NCI-H524 (cell line): ENCODE results near the gene KIRREL3.
A peak's percentile ranks its signal among the peaks of the same experiment; 100 is the strongest.
"Not testable (repeated sequence)": the region's sequence is repeated elsewhere in the genome, so short reads cannot be mapped to it uniquely, and the experiment has no call there.

Experiments used
- DNase-seq, 2 experiments: peaks; one replicate each; lab custom pipeline; 2025; lab: John Stamatoyannopoulos, UW

KIRREL3 gene

GRCh38 chr11:126952533-126952932 is 48.0 kb downstream of the KIRREL3 start:
- not testable (repeated sequence) for DNase-seq

DNA sequence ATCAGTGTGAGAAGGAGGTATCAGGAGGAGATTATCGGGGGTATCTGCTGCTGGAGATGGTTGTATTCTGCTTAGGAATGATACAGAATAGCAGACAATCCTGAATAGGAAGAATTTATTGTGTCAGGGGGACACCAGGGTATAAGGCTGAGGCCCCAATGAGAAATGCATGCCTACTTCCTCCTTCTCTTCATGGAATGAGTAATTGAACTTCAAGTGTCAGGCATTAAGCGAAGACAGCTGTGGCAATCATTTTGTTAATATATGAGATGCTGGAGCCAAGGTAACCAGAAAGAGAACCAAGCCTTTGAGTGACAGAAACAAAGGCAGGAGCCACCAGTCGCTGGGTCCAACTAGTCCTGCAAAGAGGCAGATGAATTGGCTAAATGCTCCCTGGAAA is 49.1 kb downstream of the KIRREL3 start:
- no peak for DNase-seq

GRCh38 chr11:126949066-126949891 is 51.3 kb downstream of the KIRREL3 start:
- DNase-seq, result no peak

DNA sequence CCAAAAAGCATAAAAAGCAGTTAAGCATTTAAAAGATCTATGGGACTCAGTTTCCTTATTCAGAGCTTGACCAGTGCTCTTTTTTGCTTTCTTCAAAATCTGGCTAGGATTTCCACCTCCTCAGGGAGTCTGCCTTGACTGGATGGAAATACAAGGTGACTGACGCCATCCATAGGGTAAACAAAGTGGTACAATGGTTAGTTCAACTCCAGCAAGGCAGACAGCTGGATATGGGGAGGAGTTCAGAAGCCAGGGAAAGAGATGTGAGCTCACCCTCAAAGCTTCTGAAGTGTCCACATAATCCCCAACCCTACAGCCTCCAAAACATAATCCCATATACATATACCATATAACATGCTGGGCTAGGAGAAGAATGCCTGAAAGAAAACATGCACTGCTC is 52.0 kb downstream of the KIRREL3 start:
- peak in 1 of 2 experiments; percentile 5 for DNase-seq

DNA sequence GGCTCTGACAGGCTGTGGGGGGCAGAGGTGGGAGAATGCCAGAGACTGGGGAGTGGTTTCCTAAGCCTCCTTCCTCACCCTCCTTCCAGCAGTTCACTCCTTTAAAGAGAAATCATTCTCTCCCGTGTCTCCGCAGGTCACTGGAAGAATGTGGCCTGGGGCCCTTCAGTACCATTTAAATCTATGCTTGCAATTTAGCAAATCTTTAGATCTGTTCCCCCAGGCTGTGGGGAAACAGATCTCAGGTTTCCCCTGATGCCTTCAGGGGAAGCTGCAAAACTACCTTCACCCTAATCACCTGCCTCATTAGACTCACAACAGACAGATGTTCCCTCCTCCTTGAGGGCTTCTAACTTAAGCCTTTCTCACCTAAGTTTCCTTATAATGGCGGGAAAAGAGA is 55.3 kb downstream of the KIRREL3 start:
- peak in 1 of 2 experiments; percentile 28 for DNase-seq

GRCh38 chr11:126943316-126943715 is 57.3 kb downstream of the KIRREL3 start:
- no peak for DNase-seq

GRCh38 chr11:126942146-126942545 is 58.4 kb downstream of the KIRREL3 start:
- DNase-seq, result no peak

DNA sequence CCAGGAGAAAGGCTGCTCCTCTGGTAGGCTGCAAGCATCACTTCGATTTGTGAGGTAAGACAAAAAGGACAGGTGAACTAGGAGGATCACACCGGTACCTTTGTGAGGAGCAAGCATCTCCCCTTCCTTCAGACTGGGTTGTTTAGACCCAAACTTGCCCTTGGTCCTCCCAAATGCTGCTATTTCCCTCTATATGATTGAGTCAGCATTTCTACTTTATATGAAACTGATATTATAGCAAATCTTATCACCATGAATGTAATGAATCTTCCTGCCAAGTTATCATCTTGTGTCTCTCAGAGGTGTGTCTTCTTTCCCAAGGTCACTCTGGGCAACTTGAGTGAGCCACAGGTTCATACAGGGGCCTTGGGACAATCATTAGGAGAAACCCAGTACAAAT is 61.0 kb downstream of the KIRREL3 start:
- no peak for DNase-seq

GRCh38 chr11:126938718-126939117 is 61.9 kb downstream of the KIRREL3 start:
- DNase-seq, result no peak

DNA sequence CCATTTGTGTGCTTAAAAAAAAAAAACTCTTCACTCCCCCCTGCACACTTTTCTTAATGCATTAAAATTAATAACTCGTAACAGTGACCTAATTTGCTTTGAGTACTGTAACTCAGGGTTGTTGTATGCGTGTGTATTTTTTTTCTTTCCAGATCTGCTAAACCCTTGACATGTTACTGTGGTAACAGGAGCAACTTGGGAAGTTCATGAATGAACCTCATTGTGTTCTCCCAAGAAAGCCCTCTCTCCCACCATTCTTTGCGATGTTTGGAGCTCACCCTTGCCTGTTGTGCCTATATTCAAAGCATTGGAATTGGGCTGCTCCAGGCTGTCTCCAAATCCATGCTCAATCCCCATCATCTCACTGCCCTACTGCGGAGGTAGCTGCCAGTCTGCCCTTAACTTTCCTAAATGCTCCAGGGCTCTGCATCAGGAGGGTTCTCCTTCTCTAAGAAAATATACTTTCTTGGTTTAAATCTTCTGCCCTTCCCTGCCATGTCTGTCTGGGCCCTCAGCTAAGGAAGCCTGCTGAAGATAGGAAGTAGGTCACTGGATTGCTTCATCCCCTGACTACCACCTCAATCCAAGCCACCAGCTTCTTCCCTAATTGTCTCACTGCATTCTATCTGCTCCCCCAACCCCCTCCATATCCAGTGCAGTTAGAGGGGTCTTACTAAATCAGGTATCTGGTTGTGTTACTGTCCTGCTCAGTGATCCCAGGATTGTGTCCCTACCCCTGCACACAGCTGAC is 70.3 kb downstream of the KIRREL3 start:
- DNase-seq, result no peak

- no peak for DNase-seq
Measured at GRCh38 chr11:126929179-126930061, 71.2 kb downstream of the KIRREL3 start.

DNA sequence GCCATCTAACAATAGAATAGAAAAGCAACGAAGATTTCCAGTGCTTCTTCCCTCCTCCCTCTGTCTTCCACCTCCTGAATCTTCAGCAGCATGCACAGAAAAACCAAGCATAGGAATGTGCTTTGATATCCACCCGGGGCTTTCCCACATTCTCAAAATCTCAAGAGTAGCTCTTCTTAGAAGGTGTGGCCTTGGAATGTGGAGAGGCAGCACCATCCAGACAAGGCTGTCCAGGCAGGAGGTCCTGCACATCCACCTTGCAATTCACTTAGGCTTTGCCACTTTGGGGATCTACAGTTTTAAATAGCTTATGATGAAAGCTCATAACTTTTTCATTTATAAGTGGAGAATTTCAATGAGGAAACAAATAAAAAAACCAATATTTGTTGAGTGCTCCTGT is 72.9 kb downstream of the KIRREL3 start:
- DNase-seq, result no peak

DNA sequence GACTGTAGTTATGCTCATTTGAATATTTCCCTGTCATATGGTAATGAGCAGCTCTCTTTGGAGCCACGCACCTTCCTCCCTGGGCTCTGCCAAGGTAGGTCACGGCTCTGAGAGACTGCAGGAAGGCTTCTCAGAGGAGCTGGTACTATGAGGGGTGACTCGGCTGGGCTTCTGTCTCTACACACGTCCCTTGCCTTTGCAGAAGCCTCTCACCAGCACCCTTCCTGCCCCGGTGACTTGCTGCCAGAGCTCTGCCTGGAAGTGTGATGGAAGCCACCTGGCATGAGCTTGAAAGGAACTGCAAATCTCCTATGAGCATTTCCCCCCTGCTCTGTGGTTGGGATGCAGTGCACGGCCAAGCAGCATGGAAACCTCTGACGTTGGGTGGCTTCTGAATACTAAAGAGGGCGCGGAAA is 74.2 kb downstream of the KIRREL3 start:
- DNase-seq, result no peak

DNA sequence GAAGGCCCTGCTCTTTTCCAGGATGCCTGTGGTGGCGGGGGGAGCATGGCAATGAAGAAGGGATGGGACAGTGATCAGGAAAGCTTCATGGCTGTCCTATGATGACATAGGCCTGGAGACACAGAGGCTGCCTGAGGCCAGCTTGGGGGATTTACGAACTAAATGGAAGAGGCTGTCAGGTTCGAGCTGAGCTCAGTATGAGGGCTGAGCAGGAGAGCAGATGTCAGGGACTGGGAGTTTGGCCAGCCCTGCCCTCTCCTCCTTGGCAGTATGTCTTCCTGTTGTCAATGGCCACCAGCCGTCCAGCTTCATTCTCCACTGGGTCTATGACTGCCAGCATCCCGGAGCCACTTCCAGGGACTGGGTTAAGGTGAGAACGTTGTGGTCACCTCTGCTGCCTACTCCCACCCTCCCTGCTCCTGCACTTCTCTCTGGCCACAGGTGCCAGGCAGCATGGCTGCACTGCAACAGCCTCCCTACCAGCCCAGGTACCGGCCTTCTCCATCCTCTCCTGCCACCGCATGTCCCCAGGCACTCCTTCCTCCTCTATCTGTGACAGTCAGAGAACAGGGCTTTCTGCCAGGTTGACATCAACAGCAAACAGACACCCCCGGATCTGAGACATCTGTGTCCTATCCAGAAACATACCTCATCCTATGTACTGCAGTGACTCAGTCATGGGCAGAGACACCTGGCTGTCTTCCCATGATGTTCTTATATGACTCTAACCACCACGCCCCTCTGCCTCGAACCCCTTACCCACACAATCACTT is 75.1 kb downstream of the KIRREL3 start:
- DNase-seq, result no peak

DNA sequence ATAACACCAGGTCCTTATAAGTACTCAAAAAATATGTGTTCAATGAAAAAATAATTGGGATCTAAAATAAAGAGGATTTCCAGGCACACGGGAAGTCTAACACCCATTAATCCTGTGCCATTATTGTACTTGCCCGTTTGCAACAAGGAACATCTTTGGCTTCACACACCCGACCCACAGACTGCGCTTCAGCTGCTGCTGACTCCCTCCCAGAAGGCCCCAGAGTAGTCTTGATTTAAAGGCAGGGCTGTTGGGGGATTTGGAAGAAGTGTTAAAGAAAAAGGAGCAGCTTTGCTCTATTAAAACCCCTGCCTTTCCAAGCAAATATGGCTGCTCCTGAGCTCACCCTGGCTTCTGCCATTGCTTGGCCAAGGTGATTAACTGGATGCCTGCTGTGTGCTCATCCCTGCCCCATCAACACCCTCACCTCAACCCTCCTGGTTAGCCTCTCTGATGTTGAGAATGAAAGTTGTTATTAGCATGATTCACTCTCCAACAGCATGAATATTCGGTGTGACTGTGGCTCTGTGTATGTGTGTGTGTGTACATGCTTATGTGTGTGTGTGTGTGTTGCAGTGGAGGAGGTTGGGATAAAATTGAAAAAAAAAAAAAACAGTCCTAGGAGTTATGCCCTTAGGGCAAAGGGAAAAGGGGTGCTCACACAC is 76.1 kb downstream of the KIRREL3 start:
- DNase-seq, result no peak

- no peak for DNase-seq
Measured at GRCh38 chr11:126920833-126921232, 79.7 kb downstream of the KIRREL3 start.

GRCh38 chr11:126919147-126919823 is 81.3 kb downstream of the KIRREL3 start:
- DNase-seq, result no peak

DNA sequence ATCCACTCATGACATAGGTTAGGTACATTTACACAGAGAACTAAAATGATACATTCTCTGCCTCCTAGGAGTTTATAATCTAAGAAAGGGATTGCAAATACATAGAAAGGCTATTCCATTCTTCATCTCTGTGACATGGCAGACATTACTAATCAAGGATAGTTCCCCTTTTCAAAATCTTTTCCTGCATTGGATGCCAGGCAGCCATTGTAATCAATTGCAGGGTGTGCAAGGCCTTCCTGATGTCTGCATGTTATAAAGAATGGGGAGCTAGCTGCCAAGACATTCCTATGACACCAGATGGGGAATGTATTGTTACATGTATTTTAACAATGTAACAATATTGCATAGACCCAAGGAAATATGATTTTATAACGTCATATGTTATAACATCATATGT is 82.0 kb downstream of the KIRREL3 start:
- no peak for DNase-seq

DNA sequence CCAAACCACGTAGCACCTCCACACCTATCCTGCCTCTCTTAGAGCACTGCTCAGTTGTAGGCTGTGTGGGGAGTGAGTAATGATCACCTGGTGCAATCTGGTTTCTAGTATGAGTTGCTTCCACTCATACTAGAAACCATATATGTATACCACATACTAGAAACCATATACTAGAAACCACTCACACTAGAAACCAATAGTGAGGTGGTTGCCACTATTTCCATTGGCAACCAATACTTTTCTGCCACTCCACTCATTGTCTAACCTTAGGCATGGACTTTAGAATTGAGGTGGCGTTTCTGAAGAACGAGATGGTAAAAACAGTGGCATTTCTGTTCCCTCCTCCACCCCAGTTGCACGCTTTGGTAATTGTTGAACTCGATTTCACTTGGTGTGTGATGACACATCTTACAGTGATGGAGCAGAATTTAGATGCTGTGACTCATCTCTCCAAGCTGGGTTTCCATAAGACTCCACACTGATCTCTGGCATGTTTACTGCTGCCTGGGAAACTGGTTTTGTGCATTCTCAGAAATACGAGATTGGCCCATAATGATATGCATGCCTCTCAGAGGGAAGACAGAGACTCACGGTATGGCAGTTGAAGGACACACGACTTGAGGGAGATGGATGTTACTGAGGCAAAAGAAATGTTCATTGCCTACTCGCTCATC is 82.9 kb downstream of the KIRREL3 start:
- DNase-seq, result no peak

DNA sequence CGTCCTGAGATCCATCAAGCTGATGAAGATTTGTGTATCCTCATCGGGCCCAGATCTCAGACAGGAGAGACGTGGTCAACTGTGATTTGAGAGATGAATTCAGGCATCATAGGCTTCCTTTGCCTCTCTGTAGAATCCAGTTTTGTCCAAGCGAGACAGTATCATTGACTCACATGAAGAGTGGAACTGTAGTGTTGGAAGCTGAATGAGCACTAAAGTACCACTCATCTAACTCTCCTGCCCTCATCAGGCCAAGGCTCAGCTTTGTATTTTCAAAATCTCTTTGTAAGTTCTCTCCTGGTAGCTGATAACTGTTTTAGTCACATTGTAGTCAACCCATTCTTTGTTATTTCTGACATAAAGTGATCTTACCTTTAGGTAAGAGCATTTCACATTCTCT is 85.1 kb downstream of the KIRREL3 start:
- DNase-seq, result no peak
